ENCODE data around the gene HNRNPCL1.

Gene HNRNPCL1

GRCh38 chr1:12810691-12811408 is 37.7 kb downstream of the HNRNPCL1 start:
- no peak overlapping the region for H3K4me3 ChIP-seq (replicated peaks; ENCODE audit: low read depth, low read length)
- DNase-seq (ENCODE audit: extremely low read depth, low read depth) = no peak
- no peak for TF ChIP-seq CTCF (IDR thresholded peaks at IDR 0.05; ENCODE audit: low read depth, low read length, missing control alignments)

- no peak overlapping the region for H3K4me3 ChIP-seq (replicated peaks; ENCODE audit: low read depth, low read length)
- DNase-seq (ENCODE audit: extremely low read depth, low read depth) = no peak
- no peak for TF ChIP-seq CTCF (IDR thresholded peaks at IDR 0.05; ENCODE audit: low read depth, low read length, missing control alignments)
Measured at GRCh38 chr1:12809933-12810332, 38.6 kb downstream of the HNRNPCL1 start.

- TF ChIP-seq CTCF (IDR thresholded peaks at IDR 0.05; ENCODE audit: low read depth, low read length, missing control alignments) = no peak
- no peak for DNase-seq (ENCODE audit: extremely low read depth, low read depth)
- H3K4me3 ChIP-seq (replicated peaks; ENCODE audit: low read depth, low read length) = no peak overlapping the region
Measured at GRCh38 chr1:12799730-12800129, 48.8 kb downstream of the HNRNPCL1 start.

GRCh38 chr1:12798911-12799310 is 49.6 kb downstream of the HNRNPCL1 start:
- TF ChIP-seq CTCF (IDR thresholded peaks at IDR 0.05; ENCODE audit: low read depth, low read length, missing control alignments) = no peak

More at GRCh38 chr1:12798911-12799310, 49.6 kb downstream of the HNRNPCL1 start:
- H3K4me3 ChIP-seq (replicated peaks; ENCODE audit: low read depth, low read length) = no peak overlapping the region
- no peak for DNase-seq (ENCODE audit: extremely low read depth, low read depth)
